Kidney epithelial cell (primary cell): ENCODE measurements around the gene FHOD3. TPM values are rescaled to one million over a fixed set of nuclear protein-coding genes. Genes with fewer than 3 reads are reported as not detected.

Experiments used
- DNase-seq: peaks from one replicate; pipeline ENCODE4 v3.0.0-alpha.2; 2010; ENCODE audit warnings: low read depth
- H3K27me3 ChIP-seq: 2 replicates; pipeline ENCODE4 v1.6.0; 2011; ENCODE audit warnings: low read length; ENCODE audit not compliant: control insufficient read depth, insufficient read depth
- H3K36me3 ChIP-seq: 2 replicates; pipeline ENCODE4 v1.5.1; 2011; ENCODE audit warnings: low read length; ENCODE audit not compliant: control insufficient read depth, insufficient read depth
- H3K4me3 ChIP-seq: 2 replicates; pipeline ENCODE4 v1.5.1; 2011; ENCODE audit warnings: low read depth, mild to moderate bottlenecking, control low read depth, low read length
- total RNA-seq: library from RNA; depleted of rRNA; stranded (reverse); fragments of >200 nt; gene quantifications from 2 replicates; pipeline ENCODE4 v1.2.3, GENCODE V29; 2015
- TF ChIP-seq, protein P1 (sequence below): IDR thresholded peaks from 2 replicates; pipeline ENCODE4 v1.5.1; 2011; ENCODE audit warnings: mild to moderate bottlenecking, moderate library complexity, low read length, control low read depth, inconsistent platforms; ENCODE audit not compliant: insufficient read depth, poor library complexity, severe bottlenecking

FHOD3 gene
- total RNA-seq, 1 donor from 2014 or later, result 47.2 TPM

DNA sequence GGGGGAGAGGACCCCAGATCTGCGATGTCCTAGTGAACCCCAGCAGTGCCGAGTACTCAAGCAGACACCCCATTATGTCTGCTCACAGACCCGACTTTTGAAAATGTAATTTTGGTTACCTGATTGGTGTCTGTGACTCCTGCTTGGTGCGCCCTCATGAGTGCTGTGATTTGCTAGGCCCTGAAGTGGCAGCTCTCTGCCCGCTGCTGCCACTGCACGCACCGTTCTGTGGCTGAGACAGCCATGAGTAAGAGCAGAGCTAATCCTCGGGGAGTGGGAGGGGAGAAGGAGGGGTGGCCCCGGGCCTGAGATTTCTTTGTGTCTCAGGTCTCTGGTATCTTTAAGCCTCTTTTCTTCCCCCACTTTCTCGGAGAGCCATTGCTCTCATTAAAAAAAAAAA is 18.2 kb downstream of the FHOD3 start:
- Histone ChIP-seq H3K27me3 (no peaks in the 10 kb centered on the region), H3K4me3 (no peak overlapping the region), H3K36me3 (no peaks in the 10 kb centered on the region)
- TF ChIP-seq, protein P1, sequence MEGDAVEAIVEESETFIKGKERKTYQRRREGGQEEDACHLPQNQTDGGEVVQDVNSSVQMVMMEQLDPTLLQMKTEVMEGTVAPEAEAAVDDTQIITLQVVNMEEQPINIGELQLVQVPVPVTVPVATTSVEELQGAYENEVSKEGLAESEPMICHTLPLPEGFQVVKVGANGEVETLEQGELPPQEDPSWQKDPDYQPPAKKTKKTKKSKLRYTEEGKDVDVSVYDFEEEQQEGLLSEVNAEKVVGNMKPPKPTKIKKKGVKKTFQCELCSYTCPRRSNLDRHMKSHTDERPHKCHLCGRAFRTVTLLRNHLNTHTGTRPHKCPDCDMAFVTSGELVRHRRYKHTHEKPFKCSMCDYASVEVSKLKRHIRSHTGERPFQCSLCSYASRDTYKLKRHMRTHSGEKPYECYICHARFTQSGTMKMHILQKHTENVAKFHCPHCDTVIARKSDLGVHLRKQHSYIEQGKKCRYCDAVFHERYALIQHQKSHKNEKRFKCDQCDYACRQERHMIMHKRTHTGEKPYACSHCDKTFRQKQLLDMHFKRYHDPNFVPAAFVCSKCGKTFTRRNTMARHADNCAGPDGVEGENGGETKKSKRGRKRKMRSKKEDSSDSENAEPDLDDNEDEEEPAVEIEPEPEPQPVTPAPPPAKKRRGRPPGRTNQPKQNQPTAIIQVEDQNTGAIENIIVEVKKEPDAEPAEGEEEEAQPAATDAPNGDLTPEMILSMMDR, result no peak
- DNase-seq, result no peak

DNA sequence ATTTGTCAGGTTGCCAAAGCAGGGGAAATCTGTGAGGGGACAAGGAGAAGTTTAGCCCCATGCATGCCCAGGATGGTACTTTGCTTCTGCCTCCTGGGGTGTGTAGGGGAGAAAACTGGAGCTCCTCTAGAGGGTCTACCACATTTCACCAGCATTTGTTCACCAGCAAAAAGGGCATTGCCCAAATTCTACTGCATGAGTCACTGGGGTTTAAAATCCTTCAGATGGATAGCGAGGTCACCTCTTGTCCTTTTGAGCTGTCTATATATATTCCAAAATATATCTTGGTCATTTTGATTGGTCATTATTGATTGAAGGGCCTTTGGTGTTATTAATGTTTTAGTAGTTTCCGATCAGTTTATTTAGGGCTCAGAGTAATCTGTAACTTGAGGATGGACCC is 18.7 kb downstream of the FHOD3 start:
- H3K4me3 ChIP-seq, result no peak overlapping the region
- no peaks in the 10 kb centered on the region for H3K27me3 ChIP-seq
- no peak for DNase-seq
- no peaks in the 10 kb centered on the region for H3K36me3 ChIP-seq
- TF ChIP-seq, protein P1, result no peak

DNA sequence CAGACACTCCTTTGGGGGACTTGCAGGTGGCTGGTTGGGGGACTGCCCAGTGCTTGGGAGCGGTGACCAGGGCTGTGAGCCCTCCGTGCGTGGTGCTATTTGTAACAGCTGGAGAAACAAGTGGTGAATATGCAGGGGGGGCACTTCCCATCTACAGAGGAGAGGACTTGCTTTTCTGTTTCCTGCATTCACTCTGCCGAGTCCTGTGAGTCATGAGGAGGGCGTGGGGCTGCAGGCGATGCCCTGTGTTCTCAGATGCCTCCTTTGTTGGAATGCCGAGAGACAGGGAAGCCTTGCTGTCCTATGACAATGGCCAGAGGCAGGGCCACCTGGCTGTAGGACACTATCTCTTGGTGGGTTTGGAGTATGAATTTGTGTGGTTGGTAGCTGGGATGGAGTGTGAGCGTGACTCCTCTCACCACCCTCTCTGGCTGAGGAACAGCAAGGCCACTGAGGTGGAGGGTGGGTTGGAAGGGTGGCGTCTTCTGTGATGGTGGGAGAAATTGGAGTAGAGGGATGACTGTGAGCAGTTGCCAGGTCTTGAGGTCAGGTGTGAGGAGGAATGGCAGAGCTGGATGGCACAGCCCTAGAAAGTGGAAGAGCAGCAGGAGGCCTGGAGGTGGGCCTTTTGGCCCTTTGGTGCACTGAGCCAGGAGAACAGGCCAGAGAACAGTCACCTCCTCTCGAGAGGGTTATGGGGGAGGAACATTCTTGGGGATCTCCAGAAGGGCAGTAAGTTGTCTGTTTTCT is 24.3 kb downstream of the FHOD3 start:
- H3K27me3 ChIP-seq, result no peaks in the 10 kb centered on the region
- DNase-seq, result no peak
- no peak overlapping the region for H3K4me3 ChIP-seq
- no peaks in the 10 kb centered on the region for H3K36me3 ChIP-seq
- TF ChIP-seq, protein P1, result no peak

DNA sequence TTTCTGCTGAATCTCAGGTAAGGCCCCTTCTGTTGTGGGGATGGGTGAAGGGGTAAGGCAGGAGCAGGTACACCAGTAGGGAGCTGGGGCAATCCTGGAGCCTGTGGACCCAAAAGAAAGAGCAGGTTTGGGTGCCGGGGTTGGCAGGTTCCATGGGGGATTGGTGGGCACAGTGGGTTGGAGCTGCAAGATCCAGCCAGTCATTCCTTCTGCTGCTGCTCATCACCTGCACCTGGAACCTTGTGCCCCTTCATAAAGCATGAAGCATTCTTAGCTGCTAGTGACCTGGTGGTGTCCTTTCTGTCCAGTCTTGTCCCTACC is 24.9 kb downstream of the FHOD3 start:
- no peaks in the 10 kb centered on the region for H3K27me3 ChIP-seq
- TF ChIP-seq, protein P1, result no peak
- DNase-seq, result no peak
- no peak overlapping the region for H3K4me3 ChIP-seq
- H3K36me3 ChIP-seq, result no peaks in the 10 kb centered on the region

DNA sequence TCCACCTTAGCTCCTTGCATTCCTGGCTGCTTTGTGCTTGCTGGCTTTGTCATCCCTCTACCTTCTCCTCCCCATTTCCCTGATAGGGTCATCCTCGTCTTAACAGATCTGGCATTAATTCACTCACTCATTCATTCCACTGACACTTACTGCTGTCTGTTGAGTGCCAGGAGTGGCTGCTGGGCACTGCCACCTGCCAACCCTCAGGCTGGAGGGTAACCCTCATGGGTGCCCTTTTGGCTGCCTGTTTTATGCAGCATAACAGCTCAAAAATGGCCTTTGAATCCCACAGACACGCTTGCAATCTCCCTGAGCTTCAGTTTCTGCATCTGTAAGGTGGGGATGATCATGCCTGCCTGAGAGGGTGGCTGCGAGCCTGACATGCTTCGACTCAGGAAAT is 25.2 kb downstream of the FHOD3 start:
- TF ChIP-seq, protein P1, result no peak
- no peaks in the 10 kb centered on the region for H3K27me3 ChIP-seq
- DNase-seq, result no peak
- H3K36me3 ChIP-seq, result no peaks in the 10 kb centered on the region
- H3K4me3 ChIP-seq, result no peak overlapping the region

DNA sequence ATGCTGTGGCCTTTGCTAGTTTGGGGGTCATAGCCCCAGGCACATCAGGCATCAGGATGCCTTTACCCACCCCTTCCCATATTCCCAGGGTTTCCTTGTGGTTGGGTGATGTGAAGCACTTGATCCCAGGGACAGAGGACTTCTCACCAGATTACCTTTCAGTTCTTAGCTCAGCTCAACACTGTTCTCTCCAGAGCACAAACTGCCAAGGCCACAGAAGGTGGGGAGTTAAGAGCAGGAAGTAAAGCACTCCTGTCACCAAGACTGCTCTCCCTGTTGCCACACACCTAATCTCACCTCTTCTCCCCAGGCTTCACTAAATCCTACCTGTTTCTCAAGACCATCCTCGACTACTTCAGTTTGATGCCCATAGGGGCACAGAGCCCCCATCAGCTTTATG is 25.9 kb downstream of the FHOD3 start:
- no peaks in the 10 kb centered on the region for H3K27me3 ChIP-seq
- TF ChIP-seq, protein P1, result no peak
- H3K36me3 ChIP-seq, result no peaks in the 10 kb centered on the region
- no peak for DNase-seq
- no peak overlapping the region for H3K4me3 ChIP-seq
